PFSK-1 (cell line): Measurements from ENCODE around the gene SHOX.

ENCODE experiments used
- POLR2AphosphoS5 ChIP-seq: IDR thresholded peaks from 2 replicates; pipeline ENCODE4 v1.6.1; 2012; ENCODE audit warnings: low read depth, mild to moderate bottlenecking, control low read depth, low read length, moderate library complexity
- REST ChIP-seq, 2 experiments: IDR thresholded peaks; 2 replicates each; pipeline versions ENCODE4 v1.6.1 to v1.8.0; 2011 to 2012; ENCODE audit warnings: low read depth in 2 of 2, low read length in 2 of 2, control low read depth in 1 of 2, inconsistent platforms in 1 of 2, mild to moderate bottlenecking in 1 of 2, moderate library complexity in 1 of 2; ENCODE audit not compliant: insufficient read depth in 1 of 2
- TAF1 ChIP-seq: IDR thresholded peaks from 2 replicates; pipeline ENCODE4 v1.6.1; 2012; ENCODE audit warnings: low read length, control low read depth, borderline replicate concordance; ENCODE audit not compliant: insufficient read depth

- TF ChIP-seq POLR2AphosphoS5, result no peak
- TF ChIP-seq REST (IDR thresholded peaks at IDR 0.05; ENCODE audit: insufficient read depth in 1 of 2, low read depth in 2 of 2, low read length in 2 of 2), result no peak
- no peak for TF ChIP-seq TAF1
These were observed 3.7 kb downstream of the SHOX start for GRCh38 chrX:633985-634958.
